PC-9 (cell line): Measurements from ENCODE around the gene SAMD7.

Source experiments
- EZH2 ChIP-seq: fragments of 200-600 bp; sonication (generic); IDR thresholded peaks from 2 replicates; pipeline ENCODE4 v1.8.0; 2017; ENCODE audit warnings: antibody characterized with exemption, low read depth
- TF ChIP-seq, protein P1 (sequence below): fragments of 200-600 bp; sonication (generic); conservative IDR thresholded peaks from 2 replicates; pipeline ENCODE4 v1.6.1; 2017; ENCODE audit warnings: mixed run types, antibody characterized with exemption, mild to moderate bottlenecking, moderate library complexity

DNA sequence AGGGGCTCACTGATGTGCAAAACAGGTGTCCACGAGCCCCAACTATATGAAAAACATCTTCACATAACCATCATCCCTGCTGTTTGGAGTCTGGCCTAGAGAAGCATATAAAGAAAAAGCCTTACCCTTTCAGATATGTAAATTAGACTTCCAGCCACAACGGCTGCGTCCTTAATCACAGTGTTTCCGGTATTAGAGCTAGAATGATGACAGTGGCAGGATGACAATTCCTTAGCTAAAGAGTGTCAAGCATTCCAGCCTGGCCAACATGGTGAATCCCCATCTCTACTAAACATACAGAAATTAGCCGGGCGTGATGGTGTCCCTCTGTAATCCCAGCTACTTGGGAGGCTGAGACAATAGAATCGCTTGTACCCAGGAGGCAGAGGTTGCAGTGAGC lies 19.5 kb upstream of the SAMD7 start:
- no peak for TF ChIP-seq EZH2
- TF ChIP-seq, protein P1, sequence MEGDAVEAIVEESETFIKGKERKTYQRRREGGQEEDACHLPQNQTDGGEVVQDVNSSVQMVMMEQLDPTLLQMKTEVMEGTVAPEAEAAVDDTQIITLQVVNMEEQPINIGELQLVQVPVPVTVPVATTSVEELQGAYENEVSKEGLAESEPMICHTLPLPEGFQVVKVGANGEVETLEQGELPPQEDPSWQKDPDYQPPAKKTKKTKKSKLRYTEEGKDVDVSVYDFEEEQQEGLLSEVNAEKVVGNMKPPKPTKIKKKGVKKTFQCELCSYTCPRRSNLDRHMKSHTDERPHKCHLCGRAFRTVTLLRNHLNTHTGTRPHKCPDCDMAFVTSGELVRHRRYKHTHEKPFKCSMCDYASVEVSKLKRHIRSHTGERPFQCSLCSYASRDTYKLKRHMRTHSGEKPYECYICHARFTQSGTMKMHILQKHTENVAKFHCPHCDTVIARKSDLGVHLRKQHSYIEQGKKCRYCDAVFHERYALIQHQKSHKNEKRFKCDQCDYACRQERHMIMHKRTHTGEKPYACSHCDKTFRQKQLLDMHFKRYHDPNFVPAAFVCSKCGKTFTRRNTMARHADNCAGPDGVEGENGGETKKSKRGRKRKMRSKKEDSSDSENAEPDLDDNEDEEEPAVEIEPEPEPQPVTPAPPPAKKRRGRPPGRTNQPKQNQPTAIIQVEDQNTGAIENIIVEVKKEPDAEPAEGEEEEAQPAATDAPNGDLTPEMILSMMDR: no peak
